Measurements from ENCODE around the gene PDE4D.
A peak's percentile ranks its signal among the peaks of the same experiment; 100 is the strongest.
"Not testable (repeated sequence)": the region's sequence is repeated elsewhere in the genome, so short reads cannot be mapped to it uniquely, and the experiment has no call there.

The PDE4D gene

GRCh38 chr5:59385700-59386099 is 507.8 kb downstream of the PDE4D start:
- DNase-seq (no peak), ATAC-seq (replicated peaks) (no peak)
- no peak overlapping the region for H3K4me3 Mint-ChIP-seq
- H3K9me3 Mint-ChIP-seq, result no peaks in the 10 kb centered on the region
- no peaks in the 10 kb centered on the region for H3K36me3 Mint-ChIP-seq (ENCODE audit: insufficient read depth)
- H3K27ac Mint-ChIP-seq, result no peak overlapping the region
- H3K4me1 Mint-ChIP-seq (ENCODE audit: low read depth in 2 of 2), result no peaks in the 10 kb centered on the region
- peaks cover 6 to 11% of the 10 kb centered on the region in 2 donors for H3K27me3 Mint-ChIP-seq

GRCh38 chr5:59380350-59380951 is 513.1 kb downstream of the PDE4D start:
- no peak for DNase-seq

GRCh38 chr5:59374036-59374435 is 519.5 kb downstream of the PDE4D start:
- not testable (repeated sequence) for H3K4me3 Mint-ChIP-seq; H3K4me1 Mint-ChIP-seq (ENCODE audit: low read depth in 2 of 2); DNase-seq; H3K36me3 Mint-ChIP-seq (ENCODE audit: insufficient read depth); H3K27ac Mint-ChIP-seq; ATAC-seq (replicated peaks)
- Mint-ChIP-seq H3K9me3 (peaks cover 0 to 12% of the 10 kb centered on the region in 2 donors), H3K27me3 (peaks cover 6 to 39% of the 10 kb centered on the region in 2 donors)

More at GRCh38 chr5:59380350-59380951, 513.1 kb downstream of the PDE4D start:
- peaks cover 0 to 2% of the 10 kb centered on the region in 2 donors for H3K4me1 Mint-ChIP-seq (ENCODE audit: low read depth in 2 of 2)
- peak; percentile 77 for ATAC-seq (replicated peaks)
- H3K36me3 Mint-ChIP-seq (ENCODE audit: insufficient read depth), result no peaks in the 10 kb centered on the region
- H3K27me3 Mint-ChIP-seq, result peaks cover 0 to 6% of the 10 kb centered on the region in 2 donors
- no peak overlapping the region for H3K4me3 Mint-ChIP-seq
- H3K27ac Mint-ChIP-seq, result no peak overlapping the region
- no peaks in the 10 kb centered on the region for H3K9me3 Mint-ChIP-seq

GRCh38 chr5:59371525-59372127 is 521.9 kb downstream of the PDE4D start:
- Mint-ChIP-seq H3K27me3 (peaks cover 6 to 40% of the 10 kb centered on the region in 2 donors), H3K36me3 (ENCODE audit: insufficient read depth) (no peaks in the 10 kb centered on the region), H3K27ac (no peak overlapping the region), H3K9me3 (peaks cover 0 to 12% of the 10 kb centered on the region in 2 donors), H3K4me1 (ENCODE audit: low read depth in 2 of 2) (no peaks in the 10 kb centered on the region), H3K4me3 (no peak overlapping the region)
- DNase-seq (no peak), ATAC-seq (replicated peaks) (no peak)

GRCh38 chr5:59368951-59369350 is 524.6 kb downstream of the PDE4D start:
- H3K4me3 Mint-ChIP-seq, result no peak overlapping the region
- H3K9me3 Mint-ChIP-seq, result peaks cover 0 to 2% of the 10 kb centered on the region in 2 donors
- ATAC-seq (replicated peaks), result no peak

GRCh38 chr5:59367791-59368394 is 525.6 kb downstream of the PDE4D start:
- DNase-seq (peak; percentile 6 to 23 (median 10)), ATAC-seq (replicated peaks) (no peak)
- H3K36me3 Mint-ChIP-seq (ENCODE audit: insufficient read depth), result no peaks in the 10 kb centered on the region
- no peak overlapping the region for H3K4me3 Mint-ChIP-seq
- H3K27ac Mint-ChIP-seq, result no peak overlapping the region
- H3K9me3 Mint-ChIP-seq, result no peaks in the 10 kb centered on the region
- no peaks in the 10 kb centered on the region for H3K4me1 Mint-ChIP-seq (ENCODE audit: low read depth in 2 of 2)
- H3K27me3 Mint-ChIP-seq, result peaks cover 8 to 25% of the 10 kb centered on the region in 2 donors

More at GRCh38 chr5:59368951-59369350, 524.6 kb downstream of the PDE4D start:
- Mint-ChIP-seq H3K4me1 (ENCODE audit: low read depth in 2 of 2) (no peaks in the 10 kb centered on the region), H3K27ac (no peak overlapping the region), H3K27me3 (peaks cover 0 to 19% of the 10 kb centered on the region in 2 donors), H3K36me3 (ENCODE audit: insufficient read depth) (no peaks in the 10 kb centered on the region)
- DNase-seq, result no peak

GRCh38 chr5:59366784-59367183 is 526.7 kb downstream of the PDE4D start:
- no peaks in the 10 kb centered on the region for H3K36me3 Mint-ChIP-seq (ENCODE audit: insufficient read depth)
- H3K9me3 Mint-ChIP-seq, result no peaks in the 10 kb centered on the region
- DNase-seq (no peak), ATAC-seq (replicated peaks) (no peak)
- no peak overlapping the region for H3K27ac Mint-ChIP-seq
- H3K4me3 Mint-ChIP-seq, result no peak overlapping the region
- H3K27me3 Mint-ChIP-seq, result peaks cover 8 to 33% of the 10 kb centered on the region in 2 donors
- H3K4me1 Mint-ChIP-seq (ENCODE audit: low read depth in 2 of 2), result no peaks in the 10 kb centered on the region

- no peaks in the 10 kb centered on the region for H3K36me3 Mint-ChIP-seq (ENCODE audit: insufficient read depth)
- no peak for ATAC-seq (replicated peaks)
- H3K27me3 Mint-ChIP-seq, result peaks cover 27 to 32% of the 10 kb centered on the region in 2 donors
- H3K27ac Mint-ChIP-seq, result no peak overlapping the region
- no peak overlapping the region for H3K4me3 Mint-ChIP-seq
- no peaks in the 10 kb centered on the region for H3K9me3 Mint-ChIP-seq
- H3K4me1 Mint-ChIP-seq (ENCODE audit: low read depth in 2 of 2), result no peaks in the 10 kb centered on the region
- no peak for DNase-seq
Observed at GRCh38 chr5:59362438-59362837, 531.1 kb downstream of the PDE4D start.

- ATAC-seq (replicated peaks), result no peak
- H3K4me1 Mint-ChIP-seq (ENCODE audit: low read depth in 2 of 2), result no peaks in the 10 kb centered on the region
- H3K36me3 Mint-ChIP-seq (ENCODE audit: insufficient read depth), result no peaks in the 10 kb centered on the region
- peaks cover 27 to 33% of the 10 kb centered on the region in 2 donors for H3K27me3 Mint-ChIP-seq
- H3K9me3 Mint-ChIP-seq, result no peaks in the 10 kb centered on the region
- H3K27ac Mint-ChIP-seq, result no peak overlapping the region
- no peak overlapping the region for H3K4me3 Mint-ChIP-seq
- DNase-seq, result no peak
Observed at GRCh38 chr5:59361454-59361853, 532.1 kb downstream of the PDE4D start.

GRCh38 chr5:59360130-59360555 is 533.4 kb downstream of the PDE4D start:
- Mint-ChIP-seq H3K36me3 (ENCODE audit: insufficient read depth) (no peaks in the 10 kb centered on the region), H3K27ac (no peak overlapping the region), H3K9me3 (no peaks in the 10 kb centered on the region), H3K27me3 (peaks cover 27 to 33% of the 10 kb centered on the region in 2 donors), H3K4me3 (no peak overlapping the region), H3K4me1 (ENCODE audit: low read depth in 2 of 2) (no peaks in the 10 kb centered on the region)
- DNase-seq (no peak), ATAC-seq (replicated peaks) (no peak)

- no peaks in the 10 kb centered on the region for H3K9me3 Mint-ChIP-seq
Observed at GRCh38 chr5:59358005-59358861, 535.3 kb downstream of the PDE4D start.

GRCh38 chr5:59357381-59357977 is 536.0 kb downstream of the PDE4D start:
- H3K27me3 Mint-ChIP-seq, result peaks cover 19 to 34% of the 10 kb centered on the region in 2 donors
- no peaks in the 10 kb centered on the region for H3K4me1 Mint-ChIP-seq (ENCODE audit: low read depth in 2 of 2)
- H3K9me3 Mint-ChIP-seq, result no peaks in the 10 kb centered on the region
- H3K4me3 Mint-ChIP-seq, result no peak overlapping the region
- DNase-seq (no peak), ATAC-seq (replicated peaks) (no peak)
- H3K27ac Mint-ChIP-seq, result no peak overlapping the region
- no peaks in the 10 kb centered on the region for H3K36me3 Mint-ChIP-seq (ENCODE audit: insufficient read depth)

More at GRCh38 chr5:59358005-59358861, 535.3 kb downstream of the PDE4D start:
- H3K27ac Mint-ChIP-seq, result no peak overlapping the region
- H3K4me3 Mint-ChIP-seq, result no peak overlapping the region
- peak; percentile 36 for ATAC-seq (replicated peaks)
- no peak for DNase-seq
- H3K27me3 Mint-ChIP-seq, result peaks cover 20 to 33% of the 10 kb centered on the region in 2 donors
- no peaks in the 10 kb centered on the region for H3K36me3 Mint-ChIP-seq (ENCODE audit: insufficient read depth)
- no peaks in the 10 kb centered on the region for H3K4me1 Mint-ChIP-seq (ENCODE audit: low read depth in 2 of 2)

- Mint-ChIP-seq H3K27me3 (peaks cover 19 to 37% of the 10 kb centered on the region in 2 donors), H3K36me3 (ENCODE audit: insufficient read depth) (no peaks in the 10 kb centered on the region), H3K4me1 (ENCODE audit: low read depth in 2 of 2) (no peaks in the 10 kb centered on the region), H3K27ac (no peak overlapping the region), H3K4me3 (no peak overlapping the region), H3K9me3 (no peaks in the 10 kb centered on the region)
- no peak for ATAC-seq (replicated peaks)
- no peak for DNase-seq
Observed at GRCh38 chr5:59356813-59357380, 536.6 kb downstream of the PDE4D start.

Data from effector memory CD8-positive, alpha-beta T cell (primary cell).